Stomach (tissue), 4 donors: ENCODE measurements around the gene CLCNKB.

Source experiments
- POLR2AphosphoS5 ChIP-seq, 3 donors: sonication (generic); formaldehyde crosslinking; IDR thresholded peaks; one replicate each; pipeline ENCODE4 v1.6.1; 2016; ENCODE audit warnings: antibody characterized with exemption in 3 of 3
- TF ChIP-seq, protein P1 (sequence below), 7 experiments: fragments of 450-650 bp in 4 of 7; fragments of 200-600 bp in 3 of 7; sonication (generic) in 3 of 7; IDR thresholded peaks; one replicate each; pipeline ENCODE4 v1.5.1; 2016 to 2019; ENCODE audit warnings: antibody characterized with exemption in 7 of 7, control low read depth in 2 of 7, mild to moderate bottlenecking in 1 of 7

DNA sequence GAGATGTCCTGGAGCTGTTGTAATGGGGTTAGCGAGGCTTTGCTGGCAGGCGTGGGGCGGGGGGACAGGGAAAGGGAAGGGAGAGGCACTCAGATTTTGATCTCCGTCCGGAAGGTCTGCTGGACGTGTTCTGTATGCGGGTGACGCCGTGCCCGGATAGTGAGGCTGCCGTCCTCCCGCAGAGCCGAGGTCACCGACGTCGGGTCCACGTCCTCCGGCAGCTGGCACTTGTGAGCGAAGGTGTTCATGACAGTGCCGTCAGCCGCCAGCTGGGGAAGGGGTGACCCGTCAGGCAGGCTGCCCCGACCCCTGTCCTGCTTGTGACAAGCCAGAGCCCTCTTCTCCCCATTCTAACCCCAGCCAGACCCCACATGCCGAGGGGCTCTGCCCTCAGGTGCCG is 28.1 kb upstream of the CLCNKB start:
- TF ChIP-seq, protein P1, sequence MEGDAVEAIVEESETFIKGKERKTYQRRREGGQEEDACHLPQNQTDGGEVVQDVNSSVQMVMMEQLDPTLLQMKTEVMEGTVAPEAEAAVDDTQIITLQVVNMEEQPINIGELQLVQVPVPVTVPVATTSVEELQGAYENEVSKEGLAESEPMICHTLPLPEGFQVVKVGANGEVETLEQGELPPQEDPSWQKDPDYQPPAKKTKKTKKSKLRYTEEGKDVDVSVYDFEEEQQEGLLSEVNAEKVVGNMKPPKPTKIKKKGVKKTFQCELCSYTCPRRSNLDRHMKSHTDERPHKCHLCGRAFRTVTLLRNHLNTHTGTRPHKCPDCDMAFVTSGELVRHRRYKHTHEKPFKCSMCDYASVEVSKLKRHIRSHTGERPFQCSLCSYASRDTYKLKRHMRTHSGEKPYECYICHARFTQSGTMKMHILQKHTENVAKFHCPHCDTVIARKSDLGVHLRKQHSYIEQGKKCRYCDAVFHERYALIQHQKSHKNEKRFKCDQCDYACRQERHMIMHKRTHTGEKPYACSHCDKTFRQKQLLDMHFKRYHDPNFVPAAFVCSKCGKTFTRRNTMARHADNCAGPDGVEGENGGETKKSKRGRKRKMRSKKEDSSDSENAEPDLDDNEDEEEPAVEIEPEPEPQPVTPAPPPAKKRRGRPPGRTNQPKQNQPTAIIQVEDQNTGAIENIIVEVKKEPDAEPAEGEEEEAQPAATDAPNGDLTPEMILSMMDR (IDR thresholded peaks at IDR 0.05) = no peak
- no peak for TF ChIP-seq POLR2AphosphoS5 (IDR thresholded peaks at IDR 0.05)
